ENCODE data around the gene SRI.
"Not testable (repeated sequence)": the region's sequence is repeated elsewhere in the genome, so short reads cannot be mapped to it uniquely, and the experiment has no call there.

Gene SRI

GRCh38 chr7:88260719-88261118, 40.9 kb upstream of the SRI start:
- no peak overlapping the region for H3K27ac ChIP-seq
- TF ChIP-seq ZFX (IDR thresholded peaks at IDR 0.05) = no peak
- no peak for TF ChIP-seq CTCF (conservative IDR thresholded peaks at IDR 0.05)

- TF ChIP-seq ZFX (IDR thresholded peaks at IDR 0.05) (no peak), CTCF (conservative IDR thresholded peaks at IDR 0.05) (no peak)
- no peak overlapping the region for H3K27ac ChIP-seq
Observed at GRCh38 chr7:88259656-88260380, 40.0 kb upstream of the SRI start.

GRCh38 chr7:88258296-88258695, 38.5 kb upstream of the SRI start:
- not testable (repeated sequence) for H3K27ac ChIP-seq

GRCh38 chr7:88256906-88257305, 37.1 kb upstream of the SRI start:
- no peak for TF ChIP-seq CTCF (conservative IDR thresholded peaks at IDR 0.05)
- TF ChIP-seq ZFX (IDR thresholded peaks at IDR 0.05) = no peak
- no peak overlapping the region for H3K27ac ChIP-seq

GRCh38 chr7:88254721-88255424, 35.0 kb upstream of the SRI start:
- H3K27ac ChIP-seq = no peak overlapping the region
- TF ChIP-seq CTCF (conservative IDR thresholded peaks at IDR 0.05) (no peak), ZFX (IDR thresholded peaks at IDR 0.05) (no peak)

GRCh38 chr7:88253640-88254039, 33.8 kb upstream of the SRI start:
- no peak overlapping the region for H3K27ac ChIP-seq
- TF ChIP-seq ZFX (IDR thresholded peaks at IDR 0.05) = no peak
- no peak for TF ChIP-seq CTCF (conservative IDR thresholded peaks at IDR 0.05)

- TF ChIP-seq ZFX (IDR thresholded peaks at IDR 0.05) (no peak), CTCF (conservative IDR thresholded peaks at IDR 0.05) (no peak)
- no peak overlapping the region for H3K27ac ChIP-seq
Observed at GRCh38 chr7:88244258-88244657, 24.4 kb upstream of the SRI start.
